ENCODE data around the gene CFAP70. TPM values are rescaled to one million over a fixed set of nuclear protein-coding genes. Genes with fewer than 3 reads are reported as not detected.

The CFAP70 gene
- total RNA-seq, 1 experiment from 2014 or later = 0.24 TPM

DNA sequence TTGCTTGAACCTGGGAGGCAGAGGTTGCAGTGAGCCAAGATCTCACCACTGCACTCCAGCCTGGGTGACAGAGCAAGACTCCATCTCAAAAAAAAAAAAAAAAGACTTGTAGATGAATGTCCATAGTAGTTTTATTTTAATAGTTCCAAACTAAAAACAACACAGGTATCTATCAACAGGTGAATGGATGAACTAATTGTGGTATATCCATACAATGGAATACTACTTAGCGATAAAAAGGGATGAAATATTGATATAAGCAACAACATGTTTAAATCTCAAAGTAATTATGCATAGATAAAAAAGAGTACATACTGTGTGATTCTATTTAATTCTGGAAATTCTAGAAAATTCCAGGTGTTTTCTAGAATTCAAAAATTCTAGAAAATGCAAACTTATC lies 68.7 kb downstream of the CFAP70 start:
- no peak overlapping the region for H4K91ac ChIP-seq (ENCODE audit: insufficient read length, low read depth, low read length)
- no peak overlapping the region for H2BK12ac ChIP-seq (ENCODE audit: insufficient read length, low read depth, low read length)
- H3K4me1 ChIP-seq (ENCODE audit: insufficient read depth, low read length) = no peaks in the 10 kb centered on the region
- no peak overlapping the region for H2AFZ ChIP-seq (ENCODE audit: low read length)
- H3K56ac ChIP-seq (ENCODE audit: insufficient read length, low read depth, low read length) = no peak overlapping the region
- H3K9me3 Mint-ChIP-seq = peaks cover 16 to 18% of the 10 kb centered on the region in 2 experiments
- H3K27me3 Mint-ChIP-seq (ENCODE audit: low read depth) = peaks cover 7% of the 10 kb centered on the region
- H3K14ac ChIP-seq (ENCODE audit: insufficient read depth, low read length) = no peak overlapping the region
- H3K23me2 ChIP-seq (ENCODE audit: insufficient read length, low read depth, low read length, poor library complexity, severe bottlenecking) = no peaks in the 10 kb centered on the region
- H3K23ac ChIP-seq (ENCODE audit: insufficient read length, low read depth, low read length) = no peak overlapping the region
- no peak overlapping the region for H3T11ph ChIP-seq (ENCODE audit: low read length)
- H2BK120ac ChIP-seq (ENCODE audit: low read depth, low read length, poor library complexity, severe bottlenecking) = no peak overlapping the region
- no peak overlapping the region for H3K4ac ChIP-seq (ENCODE audit: low read depth, low read length)
- no peak overlapping the region for H3K27ac Mint-ChIP-seq
- no peaks in the 10 kb centered on the region for H3K9me3 ChIP-seq (ENCODE audit: control insufficient read depth, low read depth, low read length)
- H3K4me2 ChIP-seq (ENCODE audit: insufficient read depth, insufficient read length, low read length) = no peak overlapping the region
- H2AK5ac ChIP-seq (ENCODE audit: insufficient read length, low read length) = no peak overlapping the region
- WGBS (ENCODE audit: extremely low coverage, insufficient read length, low lambda C conversion rate) = no CpG with 5 or more reads among the region's 1 CpG
- no peak overlapping the region for H4K5ac ChIP-seq (ENCODE audit: insufficient read length, low read depth, low read length)
- no peak overlapping the region for H3K18ac ChIP-seq (ENCODE audit: insufficient read length, low read depth, low read length)
- H4K20me1 ChIP-seq (ENCODE audit: control insufficient read depth, insufficient read depth, insufficient read length) = no peaks in the 10 kb centered on the region
- no peaks in the 10 kb centered on the region for H3K4me1 Mint-ChIP-seq
- no peak overlapping the region for H3K27ac ChIP-seq (ENCODE audit: insufficient read length, low read depth, low read length)
- no peaks in the 10 kb centered on the region for H3K79me2 ChIP-seq (ENCODE audit: insufficient read depth, low read length)
- H2BK15ac ChIP-seq (ENCODE audit: low read depth, low read length) = no peak overlapping the region
- no peaks in the 10 kb centered on the region for H3K79me1 ChIP-seq (ENCODE audit: insufficient read depth, low read depth, low read length, poor library complexity, severe bottlenecking)
- H3K27me3 ChIP-seq (ENCODE audit: insufficient read depth, low read length) = no peaks in the 10 kb centered on the region
- no peak overlapping the region for H2BK5ac ChIP-seq (ENCODE audit: insufficient read length, low read length)
- no peak overlapping the region for H4K8ac ChIP-seq (replicated peaks; ENCODE audit: insufficient read length, low read depth, low read length)
- H3K36me3 Mint-ChIP-seq (ENCODE audit: insufficient read depth in 1 of 3, low read depth in 3 of 3) = no peaks in the 10 kb centered on the region; a peak in 3 of 7 replicates
- H3K4me3 Mint-ChIP-seq = no peak overlapping the region
- TF ChIP-seq, protein P1, sequence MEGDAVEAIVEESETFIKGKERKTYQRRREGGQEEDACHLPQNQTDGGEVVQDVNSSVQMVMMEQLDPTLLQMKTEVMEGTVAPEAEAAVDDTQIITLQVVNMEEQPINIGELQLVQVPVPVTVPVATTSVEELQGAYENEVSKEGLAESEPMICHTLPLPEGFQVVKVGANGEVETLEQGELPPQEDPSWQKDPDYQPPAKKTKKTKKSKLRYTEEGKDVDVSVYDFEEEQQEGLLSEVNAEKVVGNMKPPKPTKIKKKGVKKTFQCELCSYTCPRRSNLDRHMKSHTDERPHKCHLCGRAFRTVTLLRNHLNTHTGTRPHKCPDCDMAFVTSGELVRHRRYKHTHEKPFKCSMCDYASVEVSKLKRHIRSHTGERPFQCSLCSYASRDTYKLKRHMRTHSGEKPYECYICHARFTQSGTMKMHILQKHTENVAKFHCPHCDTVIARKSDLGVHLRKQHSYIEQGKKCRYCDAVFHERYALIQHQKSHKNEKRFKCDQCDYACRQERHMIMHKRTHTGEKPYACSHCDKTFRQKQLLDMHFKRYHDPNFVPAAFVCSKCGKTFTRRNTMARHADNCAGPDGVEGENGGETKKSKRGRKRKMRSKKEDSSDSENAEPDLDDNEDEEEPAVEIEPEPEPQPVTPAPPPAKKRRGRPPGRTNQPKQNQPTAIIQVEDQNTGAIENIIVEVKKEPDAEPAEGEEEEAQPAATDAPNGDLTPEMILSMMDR (conservative IDR thresholded peaks at IDR 0.05) = no peak
- no peak overlapping the region for H3K9ac ChIP-seq (ENCODE audit: extremely low read depth, insufficient read length, low read length)
- no peak overlapping the region for H2BK20ac ChIP-seq (ENCODE audit: low read depth, low read length, poor library complexity, severe bottlenecking)
- no peak for DNase-seq

Measured in H9 (cell line).